ENCODE data around the gene KLHDC8B. TPM values are rescaled to one million over a fixed set of nuclear protein-coding genes. Genes with fewer than 3 reads are reported as not detected.

The KLHDC8B gene
- total and polyA plus RNA-seq, 2 donors (not counting 3 experiments of a cell fraction or from before 2014, with no cell fraction given) = 36.0 to 77.8 TPM

DNA sequence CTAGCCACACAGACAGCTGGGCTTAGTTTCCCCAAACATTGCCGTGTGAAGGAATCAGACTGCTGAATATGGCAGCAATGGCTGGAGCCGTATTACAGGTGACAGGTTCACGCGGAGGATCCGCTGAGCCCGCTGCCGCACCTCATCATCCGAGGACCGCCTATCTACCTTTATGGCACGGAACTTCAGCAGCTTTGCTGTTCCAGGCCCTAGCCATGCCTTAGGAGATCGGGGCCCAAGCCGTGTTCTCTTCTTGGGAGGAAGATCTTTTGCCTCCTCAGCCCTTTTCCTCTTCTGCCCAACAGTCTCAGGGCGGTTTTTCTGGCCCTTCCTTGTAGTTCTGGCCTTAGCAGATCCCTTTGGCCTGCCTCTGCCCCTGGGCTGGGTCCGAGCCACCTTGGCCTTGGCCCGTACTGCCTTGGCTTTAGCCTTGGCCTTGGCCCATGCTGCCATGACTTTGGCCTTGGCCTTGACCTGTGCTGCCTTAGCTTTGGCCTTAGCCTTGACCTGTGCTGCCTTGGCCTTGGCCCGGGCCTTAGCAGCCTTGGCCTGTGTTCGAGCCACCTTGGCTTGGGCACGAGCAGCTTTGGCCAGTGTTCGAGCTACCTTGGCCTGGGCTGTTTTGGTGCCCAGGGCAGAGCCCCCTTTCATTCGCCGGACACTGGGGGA is 8.5 kb upstream of the KLHDC8B start:
- H3K4me1 ChIP-seq (ENCODE audit: control insufficient read depth, extremely low read depth, insufficient read depth, low read length) = peaks cover 15% of the 10 kb centered on the region
- H3K9me3 ChIP-seq (replicated peaks; ENCODE audit: control insufficient read depth, insufficient read depth, low read length) = no peaks in the 10 kb centered on the region
- no peak for TF ChIP-seq MYC (IDR thresholded peaks at IDR 0.05; ENCODE audit: low read depth, low read length)
- TF ChIP-seq JUN (IDR thresholded peaks at IDR 0.05; ENCODE audit: borderline replicate concordance, insufficient read depth, insufficient read length, low read depth) = no peak
- TF ChIP-seq FOS (IDR thresholded peaks at IDR 0.05; ENCODE audit: borderline replicate concordance, insufficient read depth, low read length) = no peak
- no peak for TF ChIP-seq EZH2 (IDR thresholded peaks at IDR 0.05; ENCODE audit: borderline replicate concordance, low read depth, low read length, severe bottlenecking)
- no peak for TF ChIP-seq CTCF (IDR thresholded peaks at IDR 0.05; ENCODE audit: extremely low read depth in 1 of 2, insufficient read depth in 1 of 2, low read depth in 1 of 2, low read length in 2 of 2)
- no peak for TF ChIP-seq POLR2A (IDR thresholded peaks at IDR 0.05; ENCODE audit: low read depth, low read length)
- no peak for TF ChIP-seq GATA2 (IDR thresholded peaks at IDR 0.05; ENCODE audit: insufficient read depth, insufficient read length, low read depth, low read length)
- POLR2A ChIA-PET = no interaction called here
- peaks cover 22% of the 10 kb centered on the region for H3K79me2 ChIP-seq (ENCODE audit: control insufficient read depth, insufficient read depth, low read length)
- intact Hi-C loops (cut with micrococcal nuclease) (no loop called here), dilution Hi-C loops (cut with MboI; ENCODE audit: extremely low pct_ligation_motif_present, low sequenced_read_pairs) (no loop called here)
- H2AFZ ChIP-seq (ENCODE audit: low read depth, low read length) = no peak overlapping the region
- no peak overlapping the region for H3K27ac ChIP-seq (ENCODE audit: insufficient read depth, low read depth, low read length)
- no TSS peak for BruUV-seq (replicated peaks)
- H3K27me3 ChIP-seq (ENCODE audit: control insufficient read depth in 2 of 2, insufficient read depth in 2 of 2, low read length in 2 of 2) = no peaks in the 10 kb centered on the region
- H3K4me3 ChIP-seq (replicated peaks in 1 of 3; ENCODE audit: insufficient read depth in 1 of 3, low read depth in 1 of 3, low read length in 3 of 3) = no peak overlapping the region
- FAIRE-seq (no peak), DNase-seq (ENCODE audit: low read depth, low spot score) (no peak)
- H3K9me1 ChIP-seq (replicated peaks; ENCODE audit: control insufficient read depth, extremely low read depth, insufficient read depth, low read length) = no peaks in the 10 kb centered on the region
- CTCF ChIA-PET = no interaction called here
- peaks cover 2 to 16% of the 10 kb centered on the region in 2 experiments for H3K36me3 ChIP-seq (ENCODE audit: control insufficient read depth in 2 of 2, extremely low read depth in 1 of 2, insufficient read depth in 2 of 2, low read length in 2 of 2)
- H3K4me2 ChIP-seq (ENCODE audit: insufficient read depth, low read length) = no peak overlapping the region
- no peaks in the 10 kb centered on the region for H4K20me1 ChIP-seq (replicated peaks; ENCODE audit: control insufficient read depth, extremely low read depth, insufficient read depth, low read length)
- H3K9ac ChIP-seq (replicated peaks; ENCODE audit: extremely low read depth, insufficient read depth, low read length) = no peak overlapping the region

Data from endothelial cell of umbilical vein (primary cell).